ENCODE measurements around the gene PSD2. TPM values are rescaled to one million over a fixed set of nuclear protein-coding genes. Genes with fewer than 3 reads are reported as not detected.
A peak's percentile ranks its signal among the peaks of the same experiment; 100 is the strongest.

Gene PSD2
- total RNA-seq, 3 donors from 2014 or later (not counting 1 experiment from before 2014, with no cell fraction given): 1.3 to 2.5 (median 1.3) TPM

DNA sequence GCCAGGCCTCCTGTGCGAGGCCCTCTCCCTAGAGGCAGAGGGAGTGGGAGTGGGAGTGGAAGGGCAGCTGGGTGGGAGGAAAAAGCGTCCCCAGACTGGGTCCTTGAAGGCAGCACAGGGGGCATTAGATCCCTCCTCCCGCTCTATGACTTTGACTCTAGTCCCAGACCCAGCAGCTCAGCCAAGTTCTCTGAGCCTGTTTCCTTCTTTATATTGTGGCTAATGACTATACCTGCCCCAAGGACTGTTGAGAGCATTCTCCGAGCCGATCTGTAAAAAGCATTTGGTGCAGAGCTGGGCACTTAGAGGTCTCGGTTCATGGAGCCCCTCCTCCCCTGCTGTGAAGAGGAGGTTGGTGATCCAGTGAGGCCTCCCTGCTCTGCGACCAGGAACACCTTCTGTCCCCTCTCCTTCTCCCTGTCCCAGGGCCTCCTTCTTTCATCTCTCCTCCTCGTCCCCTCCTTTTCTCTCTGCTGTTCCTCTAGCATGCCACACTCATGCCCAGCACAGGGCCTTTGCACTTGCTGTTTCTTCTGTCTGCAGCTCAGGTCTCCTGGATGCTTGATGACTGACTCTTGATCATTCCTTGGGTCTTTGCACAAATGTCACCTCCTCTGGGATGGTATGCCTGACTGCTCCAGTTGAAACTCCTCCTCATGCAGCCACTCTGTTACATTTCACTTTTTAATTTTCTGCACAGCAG is 23.4 kb upstream of the PSD2 start:
- Histone ChIP-seq H3K4me1 (ENCODE audit: control insufficient read depth, insufficient read depth, low read length) (peaks cover 9% of the 10 kb centered on the region), H3K4me3 (ENCODE audit: low read length) (no peak overlapping the region), H3K27me3 (ENCODE audit: control insufficient read depth, insufficient read depth, low read length) (no peaks in the 10 kb centered on the region), H3K27ac (ENCODE audit: low read length) (no peak overlapping the region), H3K36me3 (ENCODE audit: control insufficient read depth, insufficient read depth, low read length) (no peaks in the 10 kb centered on the region), H3K9me3 (ENCODE audit: control insufficient read depth, insufficient read depth, low read length) (no peaks in the 10 kb centered on the region)
- DNase-seq (no peak), ATAC-seq (no peak)
- H3K9me3 Mint-ChIP-seq: no peaks in the 10 kb centered on the region
- peaks cover 4 to 10% of the 10 kb centered on the region in 2 donors for H3K27me3 Mint-ChIP-seq (ENCODE audit: low read depth in 2 of 2)
- intact Hi-C loops (cut with micrococcal nuclease): no loop called here
- TF ChIP-seq, protein P1, sequence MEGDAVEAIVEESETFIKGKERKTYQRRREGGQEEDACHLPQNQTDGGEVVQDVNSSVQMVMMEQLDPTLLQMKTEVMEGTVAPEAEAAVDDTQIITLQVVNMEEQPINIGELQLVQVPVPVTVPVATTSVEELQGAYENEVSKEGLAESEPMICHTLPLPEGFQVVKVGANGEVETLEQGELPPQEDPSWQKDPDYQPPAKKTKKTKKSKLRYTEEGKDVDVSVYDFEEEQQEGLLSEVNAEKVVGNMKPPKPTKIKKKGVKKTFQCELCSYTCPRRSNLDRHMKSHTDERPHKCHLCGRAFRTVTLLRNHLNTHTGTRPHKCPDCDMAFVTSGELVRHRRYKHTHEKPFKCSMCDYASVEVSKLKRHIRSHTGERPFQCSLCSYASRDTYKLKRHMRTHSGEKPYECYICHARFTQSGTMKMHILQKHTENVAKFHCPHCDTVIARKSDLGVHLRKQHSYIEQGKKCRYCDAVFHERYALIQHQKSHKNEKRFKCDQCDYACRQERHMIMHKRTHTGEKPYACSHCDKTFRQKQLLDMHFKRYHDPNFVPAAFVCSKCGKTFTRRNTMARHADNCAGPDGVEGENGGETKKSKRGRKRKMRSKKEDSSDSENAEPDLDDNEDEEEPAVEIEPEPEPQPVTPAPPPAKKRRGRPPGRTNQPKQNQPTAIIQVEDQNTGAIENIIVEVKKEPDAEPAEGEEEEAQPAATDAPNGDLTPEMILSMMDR (IDR thresholded peaks at IDR 0.05): no peak
- H3K4me1 Mint-ChIP-seq: peaks cover 7 to 13% of the 10 kb centered on the region in 2 donors
- 89% methylated on average over 8 of the region's 8 CpGs for WGBS (ENCODE audit: insufficient coverage)
- H3K36me3 Mint-ChIP-seq: no peaks in the 10 kb centered on the region
- no peak overlapping the region for H3K27ac Mint-ChIP-seq
- H3K4me3 Mint-ChIP-seq: no peak overlapping the region

DNA sequence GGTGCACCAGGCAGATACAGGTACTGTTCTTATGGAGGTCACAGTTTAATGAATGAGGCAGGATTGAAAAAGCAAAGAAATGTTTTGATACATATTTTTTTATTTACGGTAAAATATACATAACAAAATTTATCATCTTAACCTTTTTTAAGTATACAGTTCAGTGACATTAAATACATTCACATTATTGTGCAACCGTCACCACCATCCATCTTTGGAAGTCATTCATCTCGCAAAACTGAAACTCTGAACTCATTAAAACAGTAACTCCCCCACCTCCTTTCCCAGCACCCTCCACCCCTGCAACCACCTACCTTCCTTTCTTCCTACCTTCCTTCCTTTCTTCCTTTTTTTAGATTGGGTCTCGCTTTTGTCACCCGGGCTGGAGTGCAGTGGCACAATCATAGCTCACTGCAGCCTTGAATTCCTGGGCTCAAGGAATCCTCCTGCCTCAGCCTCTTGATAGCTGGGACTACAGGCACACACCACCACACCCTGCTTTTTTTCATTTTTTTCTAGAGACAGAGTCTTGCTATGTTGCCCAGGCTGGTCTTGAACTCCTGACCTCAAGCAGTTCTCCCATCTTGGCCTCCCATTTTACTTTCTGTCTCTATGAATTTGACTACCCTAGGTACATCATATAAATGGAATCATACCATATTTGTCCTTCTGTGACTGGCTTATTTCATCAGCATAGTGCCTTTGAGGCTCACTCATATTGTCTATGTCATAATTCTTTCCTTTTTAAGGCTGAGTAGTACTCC is 22.5 kb upstream of the PSD2 start:
- DNase-seq (no peak), ATAC-seq (no peak)
- no peaks in the 10 kb centered on the region for H3K9me3 ChIP-seq (ENCODE audit: control insufficient read depth, insufficient read depth, low read length)
- no peak overlapping the region for H3K4me3 ChIP-seq (ENCODE audit: low read length)
- H3K4me3 Mint-ChIP-seq: no peak overlapping the region
- H3K9me3 Mint-ChIP-seq: no peaks in the 10 kb centered on the region
- no peaks in the 10 kb centered on the region for H3K36me3 Mint-ChIP-seq
- peaks cover 7 to 13% of the 10 kb centered on the region in 2 donors for H3K4me1 Mint-ChIP-seq
- peaks cover 4 to 10% of the 10 kb centered on the region in 2 donors for H3K27me3 Mint-ChIP-seq (ENCODE audit: low read depth in 2 of 2)
- peaks cover 9% of the 10 kb centered on the region for H3K4me1 ChIP-seq (ENCODE audit: control insufficient read depth, insufficient read depth, low read length)
- intact Hi-C loops (cut with micrococcal nuclease): no loop called here
- no peaks in the 10 kb centered on the region for H3K27me3 ChIP-seq (ENCODE audit: control insufficient read depth, insufficient read depth, low read length)
- no peak overlapping the region for H3K27ac Mint-ChIP-seq
- WGBS (ENCODE audit: insufficient coverage): 86% methylated on average over 5 of the region's 5 CpGs
- H3K36me3 ChIP-seq (ENCODE audit: control insufficient read depth, insufficient read depth, low read length): no peaks in the 10 kb centered on the region
- TF ChIP-seq, protein P1 (IDR thresholded peaks at IDR 0.05): no peak
- no peak overlapping the region for H3K27ac ChIP-seq (ENCODE audit: low read length)

DNA sequence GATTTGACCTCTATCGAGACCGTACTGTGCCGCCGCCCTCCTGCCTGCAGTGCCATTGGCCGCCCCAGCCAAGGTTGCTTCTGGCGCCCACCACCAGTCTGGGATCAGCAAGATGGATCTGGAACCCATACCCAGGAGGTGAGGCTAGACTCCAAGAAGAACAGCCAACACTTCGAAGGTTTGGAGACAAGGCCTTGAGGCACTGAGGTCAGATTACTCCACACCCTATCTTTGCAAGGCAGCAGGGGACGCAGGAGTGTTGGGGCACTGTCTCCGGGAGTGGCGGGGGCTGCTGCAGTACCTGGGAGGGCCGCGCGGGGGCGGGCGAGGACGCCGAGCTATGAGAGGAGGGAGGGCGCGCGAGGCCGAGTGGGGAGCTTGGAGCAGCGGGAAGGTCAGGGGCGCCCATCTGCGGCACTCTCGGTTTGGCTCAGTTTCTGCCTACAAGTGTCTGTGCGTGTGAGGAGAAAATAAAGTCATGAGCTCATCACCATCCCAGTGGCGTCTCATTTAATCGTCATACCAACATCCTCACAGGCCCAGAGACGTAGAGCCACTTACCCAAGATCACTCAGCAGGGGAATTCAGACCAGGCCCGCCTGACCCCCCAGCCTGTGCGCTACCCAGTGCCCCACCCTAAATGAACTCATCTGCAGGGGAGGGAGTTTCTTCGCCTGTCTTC is 20.5 kb upstream of the PSD2 start:
- intact Hi-C loops (cut with micrococcal nuclease): no loop called here
- H3K27ac Mint-ChIP-seq: peak overlapping the region in 1 of 2 donors; percentile 14
- H3K4me1 ChIP-seq (ENCODE audit: control insufficient read depth, insufficient read depth, low read length): peaks cover 9% of the 10 kb centered on the region
- no peak overlapping the region for H3K4me3 Mint-ChIP-seq
- H3K4me3 ChIP-seq (ENCODE audit: low read length): no peak overlapping the region
- no peaks in the 10 kb centered on the region for H3K9me3 ChIP-seq (ENCODE audit: control insufficient read depth, insufficient read depth, low read length)
- no peaks in the 10 kb centered on the region for H3K9me3 Mint-ChIP-seq
- no peaks in the 10 kb centered on the region for H3K27me3 ChIP-seq (ENCODE audit: control insufficient read depth, insufficient read depth, low read length)
- peak; percentile 80 to 81 for DNase-seq
- TF ChIP-seq, protein P1 (IDR thresholded peaks at IDR 0.05): peak; percentile 94
- H3K36me3 Mint-ChIP-seq: no peaks in the 10 kb centered on the region
- H3K4me1 Mint-ChIP-seq: peaks cover 7 to 13% of the 10 kb centered on the region in 2 donors
- H3K27me3 Mint-ChIP-seq (ENCODE audit: low read depth in 2 of 2): peaks cover 4 to 10% of the 10 kb centered on the region in 2 donors
- H3K27ac ChIP-seq (ENCODE audit: low read length): no peak overlapping the region
- peak; percentile 91 to 99 (median 98) for ATAC-seq
- 21% methylated on average over 32 of the region's 32 CpGs for WGBS (ENCODE audit: insufficient coverage)
- H3K36me3 ChIP-seq (ENCODE audit: control insufficient read depth, insufficient read depth, low read length): no peaks in the 10 kb centered on the region
